ENCODE data around the gene CTDP1.

Gene CTDP1

GRCh38 chr18:79775441-79776221 is 96.0 kb downstream of the CTDP1 start:
- no peak for DNase-seq
- no peak for TF ChIP-seq GATA1 (IDR thresholded peaks at IDR 0.05; ENCODE audit: low read depth, low read length)
- no peak for TF ChIP-seq POLR2A (IDR thresholded peaks at IDR 0.05; ENCODE audit: low read length)

- TF ChIP-seq GATA1 (IDR thresholded peaks at IDR 0.05; ENCODE audit: low read depth, low read length) = no peak
- no peak for TF ChIP-seq POLR2A (IDR thresholded peaks at IDR 0.05; ENCODE audit: low read length)
- no peak for DNase-seq
Measured at GRCh38 chr18:79776674-79777073, 97.1 kb downstream of the CTDP1 start.

- TF ChIP-seq GATA1 (IDR thresholded peaks at IDR 0.05; ENCODE audit: low read depth, low read length) (no peak), POLR2A (IDR thresholded peaks at IDR 0.05; ENCODE audit: low read length) (no peak)
- no peak for DNase-seq
Measured at GRCh38 chr18:79778291-79778791, 98.7 kb downstream of the CTDP1 start.

- TF ChIP-seq GATA1 (IDR thresholded peaks at IDR 0.05; ENCODE audit: low read depth, low read length) = no peak
- no peak for TF ChIP-seq POLR2A (IDR thresholded peaks at IDR 0.05; ENCODE audit: low read length)
Measured at GRCh38 chr18:79779021-79779699, 99.6 kb downstream of the CTDP1 start.

GRCh38 chr18:79779700-79780190 is 100.1 kb downstream of the CTDP1 start:
- DNase-seq = no peak
- TF ChIP-seq GATA1 (IDR thresholded peaks at IDR 0.05; ENCODE audit: low read depth, low read length) (no peak), POLR2A (IDR thresholded peaks at IDR 0.05; ENCODE audit: low read length) (no peak)

More at GRCh38 chr18:79779021-79779699, 99.6 kb downstream of the CTDP1 start:
- no peak for DNase-seq

DNA sequence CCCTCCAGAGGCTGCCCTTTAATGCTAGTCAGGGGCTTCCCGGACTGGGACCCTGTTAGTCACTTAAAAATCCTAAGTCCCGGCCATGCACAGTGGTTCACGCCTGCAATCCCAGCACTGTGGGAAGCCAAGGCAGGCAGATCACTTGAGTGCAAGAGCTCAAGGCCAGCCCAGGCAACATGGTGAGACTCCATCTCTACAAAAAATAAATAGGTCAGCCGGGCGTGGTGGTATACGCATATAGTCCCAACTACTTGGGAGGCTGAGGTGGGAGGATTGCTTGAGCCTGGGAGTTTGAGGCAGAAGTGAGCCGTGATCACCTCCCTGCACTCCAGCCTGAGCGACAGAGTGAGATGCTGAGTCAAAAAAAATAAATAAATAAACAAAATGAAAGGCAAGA is 100.9 kb downstream of the CTDP1 start:
- no peak for DNase-seq
- TF ChIP-seq POLR2A (IDR thresholded peaks at IDR 0.05; ENCODE audit: low read length) (no peak), GATA1 (IDR thresholded peaks at IDR 0.05; ENCODE audit: low read depth, low read length) (no peak)

DNA sequence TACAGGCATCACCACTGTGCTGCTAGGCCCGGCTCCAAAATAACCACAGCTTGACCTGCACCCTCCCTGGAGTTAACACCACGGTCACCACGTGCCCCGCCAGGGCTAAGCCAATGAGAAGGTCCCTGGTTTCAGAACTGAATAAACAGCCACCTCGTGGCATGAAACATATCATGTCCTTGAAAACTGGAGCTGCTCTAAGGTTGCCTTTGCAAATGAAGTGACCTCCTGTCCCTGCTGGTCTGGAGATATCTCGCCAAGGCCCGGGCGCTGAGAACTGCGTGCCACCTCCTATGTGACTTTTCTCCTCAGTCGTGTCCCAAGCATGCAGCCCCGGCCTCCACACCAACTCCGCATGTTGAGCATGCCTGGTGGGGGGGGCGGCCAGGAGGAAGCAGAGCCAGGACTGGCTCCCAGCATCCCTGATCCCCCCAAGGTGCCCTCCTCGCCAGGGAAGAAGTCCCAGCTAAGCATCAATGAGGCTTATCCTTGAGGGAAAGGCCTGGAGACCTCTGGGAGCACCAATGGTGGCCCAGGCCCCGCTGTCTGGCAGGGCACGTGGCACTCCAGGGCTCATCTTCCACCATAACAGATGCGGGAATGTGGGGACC is 101.8 kb downstream of the CTDP1 start:
- no peak for TF ChIP-seq GATA1 (IDR thresholded peaks at IDR 0.05; ENCODE audit: low read depth, low read length)
- no peak for TF ChIP-seq POLR2A (IDR thresholded peaks at IDR 0.05; ENCODE audit: low read length)
- no peak for DNase-seq

- DNase-seq = no peak
- TF ChIP-seq GATA1 (IDR thresholded peaks at IDR 0.05; ENCODE audit: low read depth, low read length) (no peak), POLR2A (IDR thresholded peaks at IDR 0.05; ENCODE audit: low read length) (no peak)
Measured at GRCh38 chr18:79782566-79783308, 103.1 kb downstream of the CTDP1 start.

- TF ChIP-seq POLR2A (IDR thresholded peaks at IDR 0.05; ENCODE audit: low read length) (no peak), GATA1 (IDR thresholded peaks at IDR 0.05; ENCODE audit: low read depth, low read length) (no peak)
- no peak for DNase-seq
Measured at GRCh38 chr18:79784071-79784913, 104.7 kb downstream of the CTDP1 start.

- no peak for TF ChIP-seq GATA1 (IDR thresholded peaks at IDR 0.05; ENCODE audit: low read depth, low read length)
- TF ChIP-seq POLR2A (IDR thresholded peaks at IDR 0.05; ENCODE audit: low read length) = no peak
- no peak for DNase-seq
Measured at GRCh38 chr18:79784965-79785770, 105.6 kb downstream of the CTDP1 start.

- TF ChIP-seq GATA1 (IDR thresholded peaks at IDR 0.05; ENCODE audit: low read depth, low read length) = no peak
- no peak for TF ChIP-seq POLR2A (IDR thresholded peaks at IDR 0.05; ENCODE audit: low read length)
- DNase-seq = no peak
Measured at GRCh38 chr18:79785831-79786230, 106.2 kb downstream of the CTDP1 start.

DNA sequence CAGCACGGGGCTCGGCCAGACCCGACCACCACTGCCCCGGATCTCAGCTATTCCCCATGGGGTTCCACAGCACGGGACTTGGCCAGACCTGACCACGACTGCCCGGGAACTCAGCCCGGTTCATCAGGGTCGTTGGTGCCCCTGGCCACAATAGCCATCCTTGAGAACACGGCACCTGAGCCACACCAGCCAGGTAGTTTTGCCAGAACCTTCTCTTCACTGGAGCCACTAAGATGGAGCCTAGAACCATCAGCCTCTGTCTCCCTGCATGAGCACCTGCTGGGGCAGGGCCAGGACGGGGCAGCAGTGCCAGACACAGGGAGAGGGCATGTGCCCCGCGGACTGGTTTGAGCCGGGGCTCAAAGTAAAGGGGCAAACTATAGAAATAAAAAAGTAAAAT is 106.7 kb downstream of the CTDP1 start:
- TF ChIP-seq GATA1 (IDR thresholded peaks at IDR 0.05; ENCODE audit: low read depth, low read length) = no peak
- no peak for TF ChIP-seq POLR2A (IDR thresholded peaks at IDR 0.05; ENCODE audit: low read length)
- DNase-seq = no peak
